Endothelial cell of umbilical vein (primary cell): ENCODE results near the gene PRIMA1. TPM values are rescaled to one million over a fixed set of nuclear protein-coding genes. Genes with fewer than 3 reads are reported as not detected.

Source experiments
- BruUV-seq: library from RNA; stranded (reverse); fragments of 400-500 nt; replicated peaks from 2 replicates; lab custom pipeline; 2021; lab: Mats Ljungman, UMichigan
- CTCF ChIA-PET: fragments of 300-600, 350-600 bp; sonication (Branson Sonifier 250); formaldehyde crosslinking; loops from one replicate; lab custom pipeline; 2021; ENCODE audit warnings: antibody characterized with exemption, inconsistent platforms; lab: Charles Lee
- POLR2A ChIA-PET: fragments of 300-600, 350-600 bp; sonication (Branson Sonifier 250); formaldehyde crosslinking; loops from one replicate; lab custom pipeline; 2021; ENCODE audit warnings: antibody characterized with exemption, inconsistent platforms; lab: Charles Lee
- DNase-seq: peaks from one replicate; pipeline ENCODE4 v3.0.0-alpha.2; 2011; ENCODE audit warnings: low read depth, low spot score
- FAIRE-seq: peaks from 2 replicates; lab custom pipeline; 2011; peaks lifted over from hg19 to GRCh38; lab: Jason Lieb, UNC
- H2AFZ ChIP-seq: 2 replicates; pipeline ENCODE4 v1.6.0; 2012; ENCODE audit warnings: low read depth, low read length, control low read depth, inconsistent platforms
- H3K27ac ChIP-seq: 2 replicates; pipeline ENCODE4 v1.5.1; 2011; ENCODE audit warnings: low read depth, mild to moderate bottlenecking, control low read depth, low read length, moderate library complexity; ENCODE audit not compliant: insufficient read depth
- H3K27me3 ChIP-seq, 2 experiments: 2 replicates each; pipeline versions ENCODE4 v1.6.0 to v1.6.1; 2011; ENCODE audit warnings: low read length in 2 of 2, mixed read lengths in 1 of 2; ENCODE audit not compliant: control insufficient read depth in 2 of 2, insufficient read depth in 2 of 2
- H3K36me3 ChIP-seq, 2 experiments: 2 replicates in 1 of 2; 3 replicates in 1 of 2; pipeline ENCODE4 v1.5.1; 2011; ENCODE audit warnings: low read length in 2 of 2, mild to moderate bottlenecking in 1 of 2, moderate library complexity in 1 of 2; ENCODE audit not compliant: control insufficient read depth in 2 of 2, insufficient read depth in 2 of 2; ENCODE audit errors: extremely low read depth in 1 of 2
- H3K4me1 ChIP-seq: 3 replicates; pipeline ENCODE4 v1.5.1; 2011; ENCODE audit warnings: mild to moderate bottlenecking, low read length; ENCODE audit not compliant: control insufficient read depth, insufficient read depth; ENCODE audit errors: extremely low read depth
- H3K4me2 ChIP-seq: 2 replicates; pipeline ENCODE4 v1.6.1; 2011; ENCODE audit warnings: low read length, control low read depth, mixed read lengths; ENCODE audit not compliant: insufficient read depth
- H3K4me3 ChIP-seq, 3 experiments: fragments of 200-600 bp in 1 of 3; sonication (generic), shearing (Covaris generic) in 1 of 3; replicated peaks in 1 of 3; 2 replicates each; pipeline ENCODE4 v1.5.1; 2011 to 2016; ENCODE audit warnings: control low read depth in 3 of 3, low read length in 3 of 3, mild to moderate bottlenecking in 2 of 3, inconsistent platforms in 1 of 3, low read depth in 1 of 3, moderate library complexity in 1 of 3; ENCODE audit not compliant: insufficient read depth in 1 of 3
- H3K79me2 ChIP-seq: 2 replicates; pipeline ENCODE4 v1.6.0; 2012; ENCODE audit warnings: low read length, inconsistent platforms; ENCODE audit not compliant: control insufficient read depth, insufficient read depth
- H3K9ac ChIP-seq: replicated peaks from 2 replicates; pipeline ENCODE3; 2011; ENCODE audit warnings: low read length, control low read depth; ENCODE audit not compliant: insufficient read depth; ENCODE audit errors: extremely low read depth
- H3K9me1 ChIP-seq: replicated peaks from 3 replicates; pipeline ENCODE4 v1.6.0; 2011; ENCODE audit warnings: mild to moderate bottlenecking, low read length; ENCODE audit not compliant: control insufficient read depth, insufficient read depth; ENCODE audit errors: extremely low read depth
- H3K9me3 ChIP-seq: replicated peaks from 2 replicates; pipeline ENCODE4 v1.5.1; 2012; ENCODE audit warnings: low read length, inconsistent platforms; ENCODE audit not compliant: control insufficient read depth, insufficient read depth
- H4K20me1 ChIP-seq: replicated peaks from 2 replicates; pipeline ENCODE3; 2011; ENCODE audit warnings: mild to moderate bottlenecking, low read length; ENCODE audit not compliant: control insufficient read depth, insufficient read depth; ENCODE audit errors: extremely low read depth
- EZH2 ChIP-seq: IDR thresholded peaks from 2 replicates; pipeline ENCODE4 v1.6.1; 2012; ENCODE audit warnings: borderline replicate concordance, low read depth, mild to moderate bottlenecking, moderate library complexity, low read length, inconsistent platforms; ENCODE audit not compliant: severe bottlenecking
- FOS ChIP-seq: IDR thresholded peaks from 2 replicates; pipeline ENCODE4 v1.6.1; 2011; ENCODE audit warnings: mild to moderate bottlenecking, low read length, moderate library complexity, borderline replicate concordance; ENCODE audit not compliant: insufficient read depth
- GATA2 ChIP-seq: IDR thresholded peaks from 2 replicates; pipeline ENCODE4 v1.7.0; 2011; ENCODE audit warnings: low read depth, mild to moderate bottlenecking, moderate library complexity, mixed read lengths, low read length; ENCODE audit not compliant: insufficient read length, insufficient read depth
- JUN ChIP-seq: IDR thresholded peaks from 2 replicates; pipeline ENCODE4 v1.6.1; 2011; ENCODE audit warnings: borderline replicate concordance, low read depth; ENCODE audit not compliant: insufficient read length, insufficient read depth
- MYC ChIP-seq: IDR thresholded peaks from one replicate; pipeline ENCODE4 v1.6.1; 2011; ENCODE audit warnings: mild to moderate bottlenecking, low read depth, low read length
- POLR2A ChIP-seq: IDR thresholded peaks from 2 replicates; pipeline ENCODE4 v1.6.1; 2012; ENCODE audit warnings: low read depth, mild to moderate bottlenecking, control low read depth, low read length
- POLR2AphosphoS5 ChIP-seq: IDR thresholded peaks from 2 replicates; pipeline ENCODE4 v1.6.1; 2012; ENCODE audit warnings: low read depth, mild to moderate bottlenecking, control low read depth, low read length, moderate library complexity; ENCODE audit not compliant: insufficient read depth
- dilution Hi-C: fragments of 300-500 bp; cut with MboI; formaldehyde crosslinking; loops from one replicate; pipeline ENCODE4 v1.15.0; 2019; ENCODE audit warnings: low sequenced_read_pairs; ENCODE audit not compliant: extremely low pct_ligation_motif_present
- intact Hi-C: fragments of 100-400 bp; cut with micrococcal nuclease; formaldehyde crosslinking; loops from one replicate; pipeline ENCODE4 v1.10.0; 2022
- polyA plus RNA-seq, 4 experiments: library from polyadenylated mRNA; depleted of rRNA in 3 of 4; stranded (reverse) in 3 of 4; unstranded in 1 of 4; fragments of >200 nt; gene quantifications; 2 replicates each; pipeline versions ENCODE4 v1.2.1 to v1.2.3, GENCODE V29; 2011 to 2012; ENCODE audit warnings: missing spikeins in 1 of 4
- total RNA-seq: library from RNA; stranded (reverse); gene quantifications from 2 replicates; pipeline ENCODE4 v1.2.3, GENCODE V29; 2021
- TF ChIP-seq, protein P1 (sequence below): IDR thresholded peaks from 2 replicates; pipeline ENCODE4 v1.6.1; 2011; ENCODE audit not compliant: insufficient read depth, insufficient read length
- TF ChIP-seq, protein P2 (sequence below), 2 donors: IDR thresholded peaks; 1 replicate in 1 of 2; 2 replicates in 1 of 2; pipeline ENCODE4 v1.5.1; 2011; ENCODE audit warnings: low read length in 2 of 2, mild to moderate bottlenecking in 2 of 2, moderate library complexity in 2 of 2, control low read depth in 1 of 2, inconsistent platforms in 1 of 2, low read depth in 1 of 2; ENCODE audit not compliant: insufficient read depth in 1 of 2; ENCODE audit errors: extremely low read depth in 1 of 2

The PRIMA1 gene
- total and polyA plus RNA-seq, 2 donors (not counting 3 experiments of a cell fraction or from before 2014, with no cell fraction given) = not detected

DNA sequence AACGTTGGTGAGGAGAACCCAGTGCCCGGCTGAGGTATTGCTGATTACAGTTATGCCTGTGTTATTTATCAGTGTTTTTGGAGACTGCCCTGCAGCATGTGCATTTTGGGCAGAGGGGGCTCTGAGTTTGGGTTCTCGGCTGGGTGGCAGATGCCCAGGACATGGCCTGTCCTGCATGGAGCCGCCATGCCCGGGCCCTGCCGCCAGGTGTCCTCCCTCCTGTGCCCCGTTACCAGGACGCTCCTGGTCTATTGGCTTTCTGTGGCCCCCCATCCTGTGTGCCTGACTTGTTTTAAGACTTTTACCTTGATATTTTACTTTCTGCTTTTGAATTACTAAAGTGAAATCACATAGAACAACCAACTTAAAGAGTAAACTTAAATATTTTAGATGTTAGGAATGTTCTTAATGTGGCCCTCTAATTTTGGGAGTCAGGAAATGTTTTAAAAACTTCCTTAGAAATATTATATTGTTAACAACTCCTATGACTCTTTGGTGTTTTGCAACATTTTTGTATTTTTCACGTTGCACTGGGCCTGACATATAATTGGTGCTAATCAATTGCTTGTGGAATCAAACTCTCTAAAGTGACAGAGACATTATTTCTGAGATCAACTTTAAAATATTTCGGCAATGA, 51.8 kb downstream of the PRIMA1 start:
- dilution Hi-C loops (no loop called here), intact Hi-C loops (no loop called here)
- no peaks in the 10 kb centered on the region for H4K20me1 ChIP-seq
- BruUV-seq = no TSS peak
- DNase-seq = no peak
- ChIA-PET POLR2A (no interaction called here), CTCF (no interaction called here)
- no peak overlapping the region for H3K4me3 ChIP-seq
- H3K79me2 ChIP-seq = no peaks in the 10 kb centered on the region
- no peaks in the 10 kb centered on the region for H3K27me3 ChIP-seq
- H3K4me2 ChIP-seq = no peak overlapping the region
- H3K27ac ChIP-seq = no peak overlapping the region
- no peak overlapping the region for H3K9ac ChIP-seq
- H3K9me1 ChIP-seq = no peaks in the 10 kb centered on the region
- H3K9me3 ChIP-seq = no peaks in the 10 kb centered on the region
- FAIRE-seq = no peak
- no peaks in the 10 kb centered on the region for H3K4me1 ChIP-seq
- no peak overlapping the region for H2AFZ ChIP-seq
- no peaks in the 10 kb centered on the region for H3K36me3 ChIP-seq
- no peak for TF ChIP-seq POLR2AphosphoS5
- TF ChIP-seq, protein P1, sequence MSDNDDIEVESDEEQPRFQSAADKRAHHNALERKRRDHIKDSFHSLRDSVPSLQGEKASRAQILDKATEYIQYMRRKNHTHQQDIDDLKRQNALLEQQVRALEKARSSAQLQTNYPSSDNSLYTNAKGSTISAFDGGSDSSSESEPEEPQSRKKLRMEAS = no peak
- no peak for TF ChIP-seq JUN
- TF ChIP-seq, protein P2, sequence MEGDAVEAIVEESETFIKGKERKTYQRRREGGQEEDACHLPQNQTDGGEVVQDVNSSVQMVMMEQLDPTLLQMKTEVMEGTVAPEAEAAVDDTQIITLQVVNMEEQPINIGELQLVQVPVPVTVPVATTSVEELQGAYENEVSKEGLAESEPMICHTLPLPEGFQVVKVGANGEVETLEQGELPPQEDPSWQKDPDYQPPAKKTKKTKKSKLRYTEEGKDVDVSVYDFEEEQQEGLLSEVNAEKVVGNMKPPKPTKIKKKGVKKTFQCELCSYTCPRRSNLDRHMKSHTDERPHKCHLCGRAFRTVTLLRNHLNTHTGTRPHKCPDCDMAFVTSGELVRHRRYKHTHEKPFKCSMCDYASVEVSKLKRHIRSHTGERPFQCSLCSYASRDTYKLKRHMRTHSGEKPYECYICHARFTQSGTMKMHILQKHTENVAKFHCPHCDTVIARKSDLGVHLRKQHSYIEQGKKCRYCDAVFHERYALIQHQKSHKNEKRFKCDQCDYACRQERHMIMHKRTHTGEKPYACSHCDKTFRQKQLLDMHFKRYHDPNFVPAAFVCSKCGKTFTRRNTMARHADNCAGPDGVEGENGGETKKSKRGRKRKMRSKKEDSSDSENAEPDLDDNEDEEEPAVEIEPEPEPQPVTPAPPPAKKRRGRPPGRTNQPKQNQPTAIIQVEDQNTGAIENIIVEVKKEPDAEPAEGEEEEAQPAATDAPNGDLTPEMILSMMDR (IDR thresholded peaks at IDR 0.05; ENCODE audit: extremely low read depth in 1 of 2, insufficient read depth in 1 of 2, low read depth in 1 of 2, low read length in 2 of 2) = no peak
- TF ChIP-seq EZH2 = no peak
- no peak for TF ChIP-seq FOS
- TF ChIP-seq GATA2 = no peak
- no peak for TF ChIP-seq MYC
- TF ChIP-seq POLR2A = no peak
